HepG2 (cell line): ENCODE results near the gene ADARB2.

Experiments used
- CTCF ChIP-seq: sonication (generic); formaldehyde crosslinking; IDR thresholded peaks from 2 replicates; pipeline ENCODE4 v1.5.0; 2020; ENCODE audit warnings: mild to moderate bottlenecking, missing genetic modification reagents, moderate library complexity
- SETDB1 ChIP-seq: sonication (generic); formaldehyde crosslinking; IDR thresholded peaks from 2 replicates; pipeline ENCODE4 v1.5.1; 2020; ENCODE audit warnings: missing genetic modification reagents, mild to moderate bottlenecking, borderline replicate concordance
- TBP ChIP-seq: sonication (generic); formaldehyde crosslinking; IDR thresholded peaks from 2 replicates; pipeline ENCODE4 v1.5.0; 2020; ENCODE audit warnings: missing genetic modification reagents

GRCh38 chr10:1539216-1539615 lies 198.1 kb downstream of the ADARB2 start:
- TF ChIP-seq CTCF (CRISPR knock-in tag) (no peak), SETDB1 (CRISPR knock-in tag) (no peak), TBP (CRISPR knock-in tag) (no peak)
